GM21381 (cell line): Measurements from ENCODE around the gene RGL3.
"Not testable (repeated sequence)": the region's sequence is repeated elsewhere in the genome, so short reads cannot be mapped to it uniquely, and the experiment has no call there.

Source experiments
- ATAC-seq: cut with Tn5 transposase; IDR thresholded peaks from one replicate; pipeline ENCODE4 v1.9.1; 2021; ENCODE audit warnings: mild to moderate bottlenecking, moderate library complexity; ENCODE audit not compliant: unreplicated experiment

The RGL3 gene

DNA sequence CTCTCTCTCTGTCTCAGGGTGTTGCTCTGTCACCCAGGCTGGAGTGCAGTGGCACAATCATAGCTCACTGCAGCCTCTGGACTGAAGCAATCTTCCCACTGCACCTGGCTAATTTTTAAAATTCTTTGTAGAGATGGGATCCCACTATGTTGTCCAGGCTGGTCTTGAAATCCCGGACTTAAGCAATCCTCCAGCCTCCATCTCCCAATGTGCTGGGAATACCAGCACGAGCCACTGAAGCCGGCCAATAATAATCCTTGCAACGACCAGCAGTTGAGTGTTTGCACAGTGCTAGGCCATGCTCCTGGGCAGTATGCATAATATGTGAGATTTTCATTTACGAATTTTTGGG is 34.4 kb downstream of the RGL3 start:
- ATAC-seq = no peak

DNA sequence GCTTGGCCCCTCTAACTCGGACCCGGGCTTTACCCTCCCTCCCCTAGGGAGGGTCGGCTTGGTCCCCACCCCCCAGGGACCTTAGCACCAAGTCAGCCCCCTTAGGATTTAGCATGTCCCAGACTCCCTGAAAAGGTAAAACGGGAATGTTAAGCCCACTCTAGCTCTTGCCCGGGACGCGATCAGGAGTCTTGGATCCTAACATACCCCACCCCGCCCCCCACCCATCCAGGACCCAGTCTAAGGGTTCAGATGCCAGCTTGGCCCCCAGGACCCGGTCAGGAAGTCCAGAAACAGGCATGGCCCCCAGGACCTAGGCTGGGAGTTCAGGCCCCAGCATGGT is 35.4 kb downstream of the RGL3 start:
- no peak for ATAC-seq

DNA sequence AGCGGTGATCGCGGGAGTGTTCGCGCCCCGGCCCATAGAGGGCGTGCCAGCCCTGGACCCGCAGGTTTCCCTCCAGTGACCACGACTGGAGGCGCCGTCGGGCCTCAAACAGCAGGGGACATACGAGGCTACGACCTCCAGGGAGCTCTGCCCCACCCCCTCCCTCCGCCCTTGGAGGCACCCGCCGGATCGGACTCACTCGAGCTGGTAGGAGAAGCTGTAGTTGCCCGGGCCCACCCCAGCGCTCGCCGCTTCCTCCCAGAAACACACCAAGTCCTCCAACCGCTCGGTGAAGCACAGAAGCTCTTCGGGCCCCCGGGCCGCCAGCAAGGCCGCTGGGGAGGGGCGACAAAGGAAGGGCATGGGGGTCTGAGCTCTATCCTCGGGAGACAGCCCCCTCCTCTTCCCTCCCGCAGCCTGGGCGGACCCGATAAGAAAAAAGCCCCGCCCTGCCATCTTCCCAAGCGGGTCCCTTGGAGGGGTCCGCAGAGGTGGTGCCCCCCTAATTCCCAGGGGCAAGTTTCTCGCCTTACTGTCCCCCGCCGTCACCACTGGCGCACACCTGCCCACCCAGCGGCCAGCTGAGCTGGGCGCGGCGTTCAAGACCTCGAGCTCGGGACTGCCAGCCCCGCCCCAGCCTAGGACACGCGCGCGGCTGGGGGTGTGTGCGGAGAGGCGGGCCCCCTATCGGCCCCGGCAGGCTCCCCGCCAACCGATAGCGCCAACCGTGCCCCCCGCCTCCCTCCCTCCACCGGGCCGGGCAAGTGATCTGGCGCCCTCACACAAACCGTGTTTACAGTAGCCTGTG is 36.0 kb downstream of the RGL3 start:
- ATAC-seq = no peak

DNA sequence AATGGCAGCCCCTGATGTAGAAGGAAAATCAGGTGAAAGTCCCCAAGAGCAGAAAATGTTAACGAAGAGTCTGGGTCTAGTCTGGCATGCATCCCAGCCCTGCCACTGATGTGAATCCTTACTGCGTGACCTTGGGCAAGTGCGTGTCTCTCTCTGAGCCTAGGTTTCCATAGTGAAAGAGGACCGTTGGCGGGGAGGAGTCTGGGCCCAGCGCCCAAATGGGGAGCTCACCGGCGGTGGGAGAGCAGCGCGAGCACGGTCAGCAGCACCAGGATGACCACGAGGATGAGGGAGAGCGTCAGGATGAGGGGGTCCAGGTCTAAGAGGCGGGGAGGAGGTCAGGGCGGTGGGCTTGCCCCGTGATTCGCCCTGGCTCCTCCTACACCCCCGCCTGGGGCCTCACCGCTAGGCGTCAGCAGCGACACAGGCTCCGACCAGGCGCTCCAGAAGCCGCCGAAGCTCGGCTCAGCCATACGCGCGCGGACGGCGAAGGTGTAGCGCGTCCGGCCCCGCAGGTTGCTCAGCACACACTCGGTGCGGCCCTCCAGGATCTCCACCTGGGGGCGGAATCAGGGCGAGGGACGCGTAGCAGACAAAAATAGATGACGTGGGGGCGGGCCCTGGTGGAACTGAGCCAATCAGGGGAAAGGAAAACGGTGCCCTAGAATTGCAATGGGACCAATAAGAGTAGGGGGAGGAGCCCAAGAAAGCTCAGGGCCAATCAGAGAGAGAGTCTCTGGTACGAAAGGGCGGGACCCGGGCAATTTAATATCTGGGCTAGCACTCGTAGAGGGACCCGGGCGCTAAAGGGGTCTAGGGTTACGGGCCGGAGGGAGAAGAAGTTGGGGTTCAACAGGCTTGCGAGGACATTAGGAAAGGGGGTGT is 38.2 kb downstream of the RGL3 start:
- peak; percentile 74 for ATAC-seq

DNA sequence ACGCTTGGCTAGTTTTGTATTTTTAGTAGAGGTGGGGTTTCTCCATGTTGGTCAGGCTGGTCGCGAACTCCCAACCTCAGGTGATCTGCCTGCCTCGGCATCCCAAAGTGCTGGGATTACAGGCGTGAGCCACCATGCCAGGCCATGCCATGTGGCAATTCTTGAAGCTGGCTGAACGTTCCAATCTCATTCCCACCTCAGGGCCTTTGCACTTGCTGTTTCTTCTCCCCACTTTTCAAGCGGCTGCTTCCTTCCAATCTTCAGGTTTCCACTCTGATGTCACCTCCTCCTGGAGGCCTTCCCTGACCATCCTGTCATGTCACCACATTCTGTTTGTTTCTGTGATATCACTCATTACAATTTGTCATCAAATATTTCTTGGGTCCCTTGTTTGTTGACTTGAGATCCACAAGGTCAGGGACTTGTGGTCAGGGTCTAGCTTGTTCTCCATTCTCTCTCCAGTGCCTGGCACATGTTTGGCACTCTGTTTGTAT is 39.2 kb downstream of the RGL3 start:
- no peak for ATAC-seq

DNA sequence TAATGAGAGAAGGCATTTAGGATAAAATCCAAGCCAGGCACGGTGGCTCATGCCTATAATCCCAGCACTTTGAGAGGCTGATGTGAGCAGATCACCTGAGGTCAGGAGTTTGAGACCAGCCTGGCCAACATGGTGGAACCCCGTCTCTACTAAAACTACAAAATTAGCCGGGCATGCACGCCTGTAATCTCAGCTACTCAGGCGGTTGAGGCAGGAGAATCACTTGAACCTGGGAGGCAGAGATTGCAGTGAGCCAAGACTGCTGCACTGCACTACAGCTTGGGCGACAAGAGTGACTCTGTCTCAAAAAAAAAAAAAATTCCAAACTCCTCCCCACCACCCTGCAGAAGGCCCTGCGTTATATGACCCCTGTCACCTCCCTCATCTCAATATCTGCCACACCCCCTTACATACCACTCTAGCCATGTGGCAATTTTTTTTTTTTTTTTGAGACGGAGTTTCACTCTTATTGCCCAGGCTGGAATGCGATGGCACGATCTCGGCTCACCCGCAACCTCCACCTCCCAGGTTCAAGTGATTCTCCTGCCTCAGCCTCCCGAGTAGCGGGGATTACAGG is 39.8 kb downstream of the RGL3 start:
- not testable (repeated sequence) for ATAC-seq

DNA sequence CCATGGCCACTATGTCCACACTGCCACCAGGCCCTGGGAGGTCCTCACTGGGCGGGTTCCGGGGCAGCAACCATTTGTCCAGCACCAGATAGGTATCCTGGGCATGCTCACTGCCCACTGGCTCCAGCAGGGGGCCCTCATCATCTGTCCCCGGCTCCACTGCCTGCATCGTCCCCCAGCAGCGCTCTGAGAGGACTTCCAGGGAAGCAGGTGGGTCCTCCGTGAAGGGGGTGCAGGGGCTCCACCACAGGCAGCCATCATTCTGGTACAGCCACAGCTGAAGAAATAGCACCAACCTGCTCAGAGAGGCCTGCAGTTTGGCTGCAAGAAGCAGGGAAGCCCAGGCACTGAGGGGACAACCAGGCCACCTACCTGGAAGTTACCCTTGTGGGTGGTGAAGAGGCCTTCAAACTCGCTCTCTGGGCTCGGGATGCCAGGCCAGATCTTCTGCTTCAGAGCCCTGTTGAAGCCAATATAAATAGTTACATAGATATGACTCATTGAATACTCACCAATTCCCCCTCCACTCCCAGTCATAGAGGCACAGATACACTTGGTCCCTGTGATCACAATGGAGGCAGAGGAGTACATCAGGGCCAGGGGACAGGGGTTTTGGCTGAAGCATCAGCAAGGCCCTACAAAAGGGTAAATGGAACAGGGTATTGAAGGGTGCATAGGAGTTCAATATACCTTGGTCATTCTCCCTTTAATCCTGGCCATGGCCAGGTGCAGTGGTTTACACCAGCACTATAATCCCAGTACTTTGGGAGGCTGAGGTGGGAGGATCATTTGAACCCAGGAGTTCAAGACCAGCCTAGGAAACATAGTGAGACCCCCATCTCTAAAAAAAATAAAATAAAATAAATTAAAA is 40.6 kb downstream of the RGL3 start:
- no peak for ATAC-seq

DNA sequence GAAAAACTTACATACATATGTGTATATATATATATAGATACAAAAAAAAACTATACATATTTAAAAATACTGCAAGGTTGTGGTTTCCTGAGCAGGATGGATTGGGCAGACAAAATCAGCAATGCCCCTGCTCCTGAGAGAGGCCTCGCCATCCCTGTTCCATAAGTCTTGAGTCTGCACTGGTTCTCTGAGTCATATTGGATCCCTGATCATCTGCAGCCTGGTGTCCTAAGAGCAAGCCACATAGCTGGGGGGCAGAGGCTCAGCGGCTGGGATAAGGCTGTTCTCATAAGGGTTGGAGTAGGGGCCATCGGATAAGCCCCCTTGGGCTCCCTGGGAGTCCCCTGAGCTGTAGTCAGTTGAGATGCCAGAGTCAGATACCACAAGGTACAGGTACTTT is 41.4 kb downstream of the RGL3 start:
- ATAC-seq = no peak

DNA sequence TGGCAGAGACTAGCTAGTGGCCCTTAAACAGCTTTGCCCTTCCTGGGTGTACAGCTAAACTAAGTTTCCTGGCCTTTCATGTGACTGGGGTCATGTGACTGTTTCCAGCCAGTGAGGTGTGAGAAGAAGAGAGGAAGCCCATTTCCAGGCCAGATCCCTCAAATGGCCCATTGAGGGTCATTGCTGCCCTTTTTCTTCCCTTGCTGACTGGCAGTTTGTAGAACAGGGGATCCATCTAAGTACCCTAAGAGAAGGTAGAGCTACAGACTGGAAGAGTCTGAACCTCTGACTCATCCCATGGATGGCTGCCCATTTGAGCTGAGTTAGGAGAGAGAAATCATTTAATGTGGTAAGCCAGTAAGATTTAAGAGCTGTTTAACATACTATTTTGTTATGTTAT is 41.9 kb downstream of the RGL3 start:
- ATAC-seq = no peak

DNA sequence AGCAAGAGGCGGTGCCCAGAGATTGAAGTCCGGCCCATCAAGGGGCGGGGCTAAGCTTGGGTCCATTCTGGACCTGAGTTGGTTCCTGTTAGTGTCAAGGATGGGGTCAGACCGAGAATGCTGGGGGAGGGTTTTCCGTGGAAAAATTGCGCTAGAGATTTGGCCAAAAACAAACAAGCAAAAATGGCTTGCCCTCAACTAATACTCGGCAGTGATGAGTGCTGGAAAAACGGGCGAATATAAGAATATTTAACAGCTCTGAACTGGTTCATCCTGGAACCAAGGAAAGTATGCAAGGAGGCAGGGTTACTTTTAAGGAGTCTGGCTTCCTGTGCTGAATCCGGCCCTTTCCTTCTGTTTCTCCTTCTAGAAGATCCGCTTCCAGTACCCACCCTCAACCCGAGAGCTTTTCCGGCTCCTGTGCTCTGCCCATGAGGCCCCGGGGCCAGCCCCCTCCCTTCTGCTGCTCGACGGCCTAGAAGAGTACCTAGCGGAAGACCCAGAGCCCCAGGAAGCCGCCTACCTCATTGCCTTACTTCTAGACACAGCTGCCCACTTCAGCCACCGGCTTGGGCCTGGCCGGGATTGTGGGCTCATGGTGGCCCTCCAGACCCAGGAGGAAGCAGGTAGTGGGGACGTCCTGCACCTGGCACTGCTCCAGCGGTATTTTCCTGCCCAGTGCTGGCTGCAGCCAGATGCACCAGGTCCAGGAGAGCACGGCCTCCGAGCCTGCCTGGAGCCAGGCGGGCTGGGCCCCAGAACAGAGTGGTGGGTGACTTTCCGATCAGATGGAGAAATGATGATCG is 43.8 kb downstream of the RGL3 start:
- ATAC-seq = no peak

DNA sequence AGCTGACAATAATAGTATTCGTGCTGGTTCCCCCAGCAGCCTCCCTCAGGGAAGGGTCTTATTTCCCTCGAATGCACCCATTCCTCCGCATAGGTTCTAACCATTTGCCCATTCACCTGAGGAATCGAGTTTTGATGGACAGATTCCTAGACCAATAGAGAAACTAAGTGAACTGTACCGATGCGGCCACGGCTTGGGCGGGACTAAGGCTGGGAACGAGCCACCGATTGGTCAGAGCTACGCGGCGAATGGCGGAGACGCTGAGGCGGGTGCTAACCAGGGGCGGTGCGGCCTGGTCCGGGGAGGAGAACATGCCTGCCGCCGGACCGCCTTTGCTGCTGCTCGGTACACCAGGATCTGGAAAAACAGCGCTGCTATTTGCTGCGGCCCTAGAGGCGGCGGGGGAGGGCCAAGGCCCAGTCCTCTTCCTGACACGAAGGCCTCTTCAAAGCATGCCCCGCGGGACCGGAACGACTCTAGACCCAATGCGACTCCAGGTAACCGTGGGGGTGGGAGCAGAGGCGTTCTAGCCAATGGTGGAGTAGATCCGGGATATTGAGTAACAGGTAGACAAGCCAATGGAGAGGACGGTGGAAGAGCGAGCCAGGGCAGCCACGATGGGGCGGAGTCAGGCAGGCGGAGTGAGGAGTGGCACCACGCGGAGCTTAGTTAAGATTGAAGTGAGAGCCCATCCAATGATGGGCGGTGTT is 44.5 kb downstream of the RGL3 start, which contains the start of gene SWSAP1:
TSS of gene SWSAP1 (plus strand) at position 234 of the 710 bp plus-strand sequence. CDS start at position 249, 15 bp downstream.
- ATAC-seq = peak; percentile 88

DNA sequence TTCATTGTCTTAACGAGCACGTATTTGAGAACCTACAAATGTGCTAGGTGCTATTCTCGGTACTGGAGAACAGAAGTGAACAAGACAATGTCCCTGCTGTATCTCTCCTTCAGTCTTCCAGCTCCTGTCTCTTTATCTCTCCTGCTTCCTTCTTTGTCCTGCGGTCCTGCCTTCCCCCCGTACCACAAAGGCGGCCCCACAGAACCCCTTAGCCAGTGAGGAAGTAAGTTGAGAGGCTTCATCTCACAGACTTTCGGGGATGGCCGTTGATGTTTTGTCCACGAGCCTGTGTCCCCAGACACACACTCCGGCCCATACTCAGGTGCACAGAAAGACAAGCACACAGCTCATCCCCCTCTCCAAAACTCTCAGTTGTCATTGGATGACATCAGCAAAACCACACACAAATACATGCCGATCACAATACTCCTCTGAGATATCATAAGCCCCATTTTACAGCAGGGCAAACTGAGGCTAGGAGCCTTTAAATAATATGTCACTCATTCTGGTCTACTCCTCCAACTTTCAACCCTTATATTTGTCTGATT is 45.2 kb downstream of the RGL3 start:
- ATAC-seq = no peak

DNA sequence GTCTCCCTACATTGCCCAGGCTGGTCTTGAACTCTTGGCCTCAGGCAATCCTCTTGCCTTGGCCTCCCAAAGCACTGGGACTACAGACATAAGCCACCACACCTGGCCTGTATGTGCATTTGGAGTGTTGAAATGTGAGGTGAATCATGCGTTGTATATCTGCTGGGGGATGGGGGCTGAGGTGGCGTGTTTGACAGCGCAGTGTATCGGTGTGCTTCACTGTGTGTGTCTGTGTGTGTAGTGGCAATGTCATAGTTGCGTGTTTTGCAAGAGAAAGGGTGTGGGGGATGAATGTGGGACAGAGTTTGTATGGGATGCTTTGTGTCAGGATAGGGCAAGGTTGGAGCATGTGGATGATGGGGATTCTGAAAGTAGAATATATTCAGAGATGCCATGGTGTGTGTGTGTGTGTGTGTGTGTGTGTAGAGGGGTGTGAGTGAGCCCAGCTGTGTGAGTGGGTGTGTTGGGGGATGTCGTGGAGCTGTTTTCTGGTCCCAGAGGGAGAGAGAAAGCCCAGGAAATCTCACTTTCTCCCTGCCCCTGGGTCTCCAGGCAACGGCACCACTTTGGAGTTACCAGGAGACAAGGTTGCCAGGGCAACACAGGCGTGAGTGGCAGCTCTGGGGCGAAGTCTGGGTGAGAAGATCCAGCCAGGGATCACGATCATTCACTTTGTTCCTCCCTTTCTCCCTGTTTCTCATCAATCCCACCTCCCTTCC is 45.8 kb downstream of the RGL3 start:
- no peak for ATAC-seq

DNA sequence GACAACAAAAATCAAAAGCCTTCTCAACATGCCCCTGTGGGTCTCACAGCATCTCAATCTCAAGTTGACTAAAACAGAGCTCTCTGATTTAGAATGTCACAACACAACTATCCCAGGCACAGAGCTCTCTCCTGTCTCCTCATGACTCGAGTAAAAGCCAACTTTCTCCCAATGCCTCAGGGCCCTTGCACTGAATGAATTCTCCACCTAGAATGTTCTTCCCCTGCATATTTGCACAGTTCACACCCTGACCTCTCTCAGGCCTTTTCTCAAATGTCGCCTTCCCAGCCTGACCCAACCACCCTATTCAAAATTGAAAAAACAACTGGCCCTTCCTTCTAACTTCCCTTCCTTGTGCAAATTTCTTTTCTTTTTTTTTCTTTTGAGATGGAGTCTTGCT is 48.4 kb downstream of the RGL3 start:
- no peak for ATAC-seq

DNA sequence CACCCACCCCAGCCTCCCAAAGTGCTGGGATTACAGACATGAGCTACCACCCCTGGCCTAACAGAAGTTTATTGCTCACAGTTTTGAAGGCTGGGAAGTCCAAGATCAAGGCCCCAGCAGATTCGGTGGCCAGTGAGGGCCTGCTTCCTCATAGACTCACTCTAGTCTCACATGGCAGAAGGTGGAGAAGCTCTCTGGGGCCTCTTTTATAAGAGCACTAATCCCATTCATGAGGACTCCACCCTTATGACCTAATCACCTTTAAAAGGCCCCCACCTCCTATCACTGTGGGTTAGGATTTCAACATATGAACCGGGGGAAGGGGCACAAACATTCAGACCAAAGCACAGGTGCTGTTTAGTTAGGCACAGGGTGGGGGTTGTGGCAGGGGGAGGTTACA is 51.6 kb downstream of the RGL3 start:
- ATAC-seq = no peak

DNA sequence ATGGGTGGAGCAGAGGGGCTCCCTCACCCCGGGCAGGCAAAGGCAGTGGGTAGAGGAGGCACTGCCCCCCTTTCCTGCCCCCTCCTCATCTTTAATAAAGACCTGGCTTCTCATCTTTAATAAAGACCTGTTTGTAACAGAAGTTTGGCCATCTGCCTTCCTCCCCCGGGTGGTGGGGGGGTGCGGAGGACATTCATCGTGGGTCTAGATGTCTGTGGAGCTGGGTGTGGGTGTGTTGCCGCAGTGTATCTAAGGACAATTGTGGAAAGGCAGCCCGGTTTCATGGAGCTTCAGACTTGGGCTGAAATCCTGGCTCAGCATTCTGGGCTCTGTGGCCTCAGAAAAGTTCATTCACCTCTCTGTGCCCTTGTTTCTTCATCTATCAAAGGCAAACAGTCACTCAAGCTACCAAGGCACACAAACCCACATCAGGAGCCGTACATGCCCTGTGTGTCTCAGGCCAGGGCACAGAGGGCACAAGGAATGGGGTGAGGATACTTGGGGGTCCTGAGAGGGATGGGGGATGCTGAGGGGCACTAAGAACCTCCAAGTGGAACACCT is 53.5 kb downstream of the RGL3 start:
- no peak for ATAC-seq

DNA sequence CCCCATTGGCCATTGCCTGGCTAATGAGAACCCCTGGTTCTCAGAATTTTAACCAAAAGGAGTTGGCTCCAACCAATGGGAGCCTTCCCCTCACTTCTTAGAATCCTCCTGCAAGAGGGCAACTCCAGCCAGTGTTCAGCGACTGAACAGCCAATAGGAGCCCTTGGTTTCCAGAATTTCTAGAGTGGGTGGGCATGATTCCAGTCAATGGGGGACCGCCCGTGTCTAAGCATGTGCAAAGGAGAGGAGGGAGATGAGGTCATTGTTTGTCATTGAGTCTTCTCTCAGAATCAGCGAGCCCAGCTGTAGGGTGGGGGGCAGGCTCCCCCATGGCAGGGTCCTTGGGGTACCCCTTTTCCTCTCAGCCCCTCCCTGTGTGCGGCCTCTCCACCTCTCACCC is 54.2 kb downstream of the RGL3 start:
- no peak for ATAC-seq

DNA sequence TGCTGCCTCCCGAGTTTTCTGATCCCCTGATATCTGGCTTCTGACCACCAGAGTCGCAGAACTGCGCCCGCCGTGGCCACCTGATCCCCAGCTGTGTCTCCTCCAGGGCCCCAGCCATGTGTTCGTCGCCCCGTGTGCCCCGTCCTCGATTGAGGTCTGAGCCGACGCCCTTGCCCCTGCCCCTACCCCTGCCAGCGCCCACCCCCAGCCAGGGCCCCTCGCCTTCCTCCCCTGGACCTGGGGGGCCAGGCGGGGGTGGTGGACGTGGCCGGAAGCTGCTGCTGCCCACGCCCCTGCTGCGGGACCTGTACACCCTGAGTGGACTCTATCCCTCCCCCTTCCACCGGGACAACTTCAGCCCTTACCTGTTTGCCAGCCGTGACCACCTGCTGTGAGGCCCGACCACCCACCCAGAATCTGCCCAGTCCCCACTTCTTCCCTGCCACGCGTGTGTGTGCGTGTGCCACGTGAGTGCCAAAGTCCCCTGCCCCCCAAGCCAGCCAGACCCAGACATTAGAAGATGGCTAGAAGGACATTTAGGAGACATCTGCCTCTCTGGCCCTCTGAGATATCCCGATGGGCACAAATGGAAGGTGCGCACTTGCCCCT is 54.7 kb downstream of the RGL3 start:
- no peak for ATAC-seq
